HepG2 (cell line): ENCODE results near the gene B3GALNT2.

ENCODE experiments used
- CBX5 ChIP-seq: sonication (generic); formaldehyde crosslinking; IDR thresholded peaks from 2 replicates; pipeline ENCODE4 v1.4.0; 2020; ENCODE audit warnings: missing genetic modification reagents, borderline replicate concordance
- MNT ChIP-seq: fragments of 450-650 bp; IDR thresholded peaks from 2 replicates; pipeline ENCODE4 v1.6.1; 2016
- TAF1 ChIP-seq: sonication (generic); formaldehyde crosslinking; IDR thresholded peaks from 2 replicates; pipeline ENCODE4 v1.4.0; 2020; ENCODE audit warnings: missing genetic modification reagents
- TEAD2 ChIP-seq: sonication (generic); formaldehyde crosslinking; IDR thresholded peaks from 2 replicates; pipeline ENCODE4 v1.9.0; 2021; ENCODE audit warnings: missing genetic modification reagents
- USF2 ChIP-seq, 2 experiments: sonication (generic) in 1 of 2; formaldehyde crosslinking in 1 of 2; IDR thresholded peaks; 2 replicates each; pipeline versions ENCODE4 v1.5.1 to v1.6.1; 2011 to 2020; ENCODE audit warnings: borderline replicate concordance in 1 of 2, low read depth in 1 of 2, low read length in 1 of 2, mild to moderate bottlenecking in 1 of 2, missing genetic modification reagents in 1 of 2, moderate library complexity in 1 of 2

- no peak for TF ChIP-seq MNT
- no peak for TF ChIP-seq CBX5 (CRISPR knock-in tag)
- TF ChIP-seq USF2 (IDR thresholded peaks at IDR 0.05; ENCODE audit: low read depth, low read length), result no peak
- TF ChIP-seq USF2 (CRISPR knock-in tag; IDR thresholded peaks at IDR 0.05; ENCODE audit: borderline replicate concordance), result no peak
- TF ChIP-seq TAF1, result no peak
- TF ChIP-seq TEAD2 (CRISPR knock-in tag), result no peak
Observed at GRCh38 chr1:235425357-235425756, 78.9 kb downstream of the B3GALNT2 start.
